Endodermal cell (in vitro differentiated cells): Measurements from ENCODE around the gene GAL3ST2. TPM values are rescaled to one million over a fixed set of nuclear protein-coding genes. Genes with fewer than 3 reads are reported as not detected.

Experiments
- DNase-seq: peaks from one replicate; pipeline ENCODE4 v3.0.0-alpha.2; 2017
- H3K27ac ChIP-seq: 2 replicates; pipeline ENCODE4 v1.5.1; 2013; ENCODE audit warnings: mild to moderate bottlenecking, low read depth, low read length, moderate library complexity
- H3K27me3 ChIP-seq: 2 replicates; pipeline ENCODE4 v1.6.1; 2013; ENCODE audit warnings: mild to moderate bottlenecking, low read length, moderate library complexity; ENCODE audit not compliant: insufficient read depth, control insufficient read depth, poor library complexity, severe bottlenecking
- H3K36me3 ChIP-seq: 2 replicates; pipeline ENCODE4 v1.7.0; 2013; ENCODE audit warnings: mild to moderate bottlenecking, low read length, moderate library complexity; ENCODE audit not compliant: control insufficient read depth, insufficient read depth
- H3K4me1 ChIP-seq: one replicate; pipeline ENCODE4 v1.7.0; 2013; ENCODE audit warnings: low read length; ENCODE audit not compliant: control insufficient read depth, insufficient read depth
- H3K4me3 ChIP-seq: 2 replicates; pipeline ENCODE4 v1.5.1; 2013; ENCODE audit warnings: mild to moderate bottlenecking, low read length, moderate library complexity
- H3K9ac ChIP-seq: 2 replicates; pipeline ENCODE4 v1.6.1; 2013; ENCODE audit warnings: mild to moderate bottlenecking, low read length, moderate library complexity; ENCODE audit not compliant: poor library complexity, severe bottlenecking; ENCODE audit errors: extremely low read depth
- H3K9me3 ChIP-seq: 2 replicates; pipeline ENCODE4 v1.6.1; 2013; ENCODE audit warnings: mild to moderate bottlenecking, low read length, moderate library complexity; ENCODE audit not compliant: control insufficient read depth
- H3K27ac Mint-ChIP-seq: 2 replicates; pipeline ENCODE4 v1.8.0; 2020; ENCODE audit warnings: mixed read lengths
- H3K27me3 Mint-ChIP-seq: 2 replicates; pipeline ENCODE4 v1.8.0; 2021; ENCODE audit warnings: mild to moderate bottlenecking, mixed read lengths; ENCODE audit not compliant: insufficient read depth
- H3K36me3 Mint-ChIP-seq: 2 replicates; pipeline ENCODE4 v1.8.0; 2020; ENCODE audit warnings: low read depth, mixed read lengths
- H3K4me1 Mint-ChIP-seq: 2 replicates; pipeline ENCODE4 v1.8.0; 2020; ENCODE audit warnings: mixed read lengths
- H3K4me3 Mint-ChIP-seq: 2 replicates; pipeline ENCODE4 v1.8.0; 2020; ENCODE audit warnings: mild to moderate bottlenecking, moderate library complexity, mixed read lengths
- H3K9me3 Mint-ChIP-seq: 2 replicates; pipeline ENCODE4 v1.8.0; 2020; ENCODE audit warnings: mild to moderate bottlenecking, mixed read lengths
- CTCF ChIP-seq: fragments of 200-600 bp; sonication (generic); conservative IDR thresholded peaks from 2 replicates; pipeline ENCODE4 v1.5.0; 2021; ENCODE audit warnings: antibody characterized with exemption, mild to moderate bottlenecking
- WGBS, 2 experiments: methylation state at CpG; one replicate each; pipeline versions ENCODE4 v1.1.5 to v1.1.7; 2013; ENCODE audit warnings: missing lambda C conversion rate in 2 of 2, mixed read lengths in 1 of 2; ENCODE audit not compliant: insufficient coverage in 1 of 2, insufficient read length in 1 of 2; 5-methylcytosine and 5-hydroxymethylcytosine counted together
- total RNA-seq, 2 donors: library from RNA; stranded (reverse); fragmentation: NEBNext Ultra II Directional in 1 of 2; extraction: Animal tissue kit (Norgen Biotek cat#: 25700) in 1 of 2; gene quantifications; 2 replicates in 1 of 2; 3 replicates in 1 of 2; pipeline ENCODE4 v1.2.1, GENCODE V29; 2021

Gene GAL3ST2
- total RNA-seq, 2 donors from 2014 or later: 0.57 to 0.91 TPM

GRCh38 chr2:241808721-241809382 lies 32.2 kb downstream of the GAL3ST2 start, which contains the start of gene NEU4:
Gene NEU4 (plus strand): TSS chr2:241809193. CDS start chr2:241814485, 5,292 bp downstream.
- H3K4me3 Mint-ChIP-seq: no peak within 1 kb of the TSS
- H3K9ac ChIP-seq: no peak within 1 kb of the TSS

GRCh38 chr2:241809383-241810306 lies 33.0 kb downstream of the GAL3ST2 start:
- H3K4me1 ChIP-seq: peaks cover 3% of the 10 kb centered on the region
- H3K36me3 ChIP-seq: no peaks in the 10 kb centered on the region
- H3K27me3 ChIP-seq: peaks cover 3% of the 10 kb centered on the region
- H3K9ac ChIP-seq: no peak overlapping the region
- Mint-ChIP-seq H3K27ac (no peak overlapping the region), H3K4me3 (no peak overlapping the region), H3K36me3 (no peaks in the 10 kb centered on the region), H3K4me1 (peaks cover 6% of the 10 kb centered on the region), H3K27me3 (peaks cover under 1% of the 10 kb centered on the region), H3K9me3 (no peaks in the 10 kb centered on the region)
- 88 to 91% methylated on average over 18 to 29 of the region's 29 CpGs for WGBS, 2 experiments
- no peak for TF ChIP-seq CTCF
- DNase-seq: peak; percentile 43
- no peak overlapping the region for H3K27ac ChIP-seq
- H3K4me3 ChIP-seq: no peak overlapping the region
- H3K9me3 ChIP-seq: no peaks in the 10 kb centered on the region

More at GRCh38 chr2:241808721-241809382, 32.2 kb downstream of the GAL3ST2 start, which contains the start of gene NEU4:
- H3K4me1 Mint-ChIP-seq: peaks cover 6% of the 10 kb centered on the region
- H3K27me3 ChIP-seq: peaks cover 10% of the 10 kb centered on the region
- peak; percentile 63 for DNase-seq
- peak within 1 kb of the TSS; percentile 30 for H3K27ac ChIP-seq
- no peaks in the 10 kb centered on the region for H3K9me3 Mint-ChIP-seq
- peaks cover 4% of the 10 kb centered on the region for H3K27me3 Mint-ChIP-seq
- WGBS, 2 experiments: 85 to 88% methylated on average over 25 to 31 of the region's 31 CpGs
- no peak within 1 kb of the TSS for H3K4me3 ChIP-seq
- H3K36me3 Mint-ChIP-seq: no peaks in the 10 kb centered on the region
- no peaks in the 10 kb centered on the region for H3K9me3 ChIP-seq
- TF ChIP-seq CTCF: no peak
- peaks cover 10% of the 10 kb centered on the region for H3K4me1 ChIP-seq
- H3K27ac Mint-ChIP-seq: no peak within 1 kb of the TSS
- H3K36me3 ChIP-seq: no peaks in the 10 kb centered on the region

- Mint-ChIP-seq H3K27ac (no peak overlapping the region), H3K27me3 (no peaks in the 10 kb centered on the region), H3K36me3 (no peaks in the 10 kb centered on the region), H3K4me3 (no peak overlapping the region), H3K4me1 (peaks cover 10% of the 10 kb centered on the region), H3K9me3 (no peaks in the 10 kb centered on the region)
- H3K4me3 ChIP-seq: no peak overlapping the region
- TF ChIP-seq CTCF: no peak
- no peak overlapping the region for H3K9ac ChIP-seq
- H3K9me3 ChIP-seq: no peaks in the 10 kb centered on the region
- no peaks in the 10 kb centered on the region for H3K36me3 ChIP-seq
- DNase-seq: peak; percentile 50
- no peak overlapping the region for H3K27ac ChIP-seq
- WGBS, 2 experiments: 81 to 86% methylated on average over 14 to 28 of the region's 28 CpGs
- no peaks in the 10 kb centered on the region for H3K27me3 ChIP-seq
- no peaks in the 10 kb centered on the region for H3K4me1 ChIP-seq
These were observed 33.9 kb downstream of the GAL3ST2 start for GRCh38 chr2:241810307-241811200.
